ENCODE data around the gene CYSRT1.

Gene CYSRT1

GRCh38 chr9:137198051-137198901, 26.7 kb upstream of the CYSRT1 start:
- Histone ChIP-seq H3K4me1 (peaks cover 12% of the 10 kb centered on the region), H3K9me3 (no peaks in the 10 kb centered on the region), H3K27me3 (no peaks in the 10 kb centered on the region)

GRCh38 chr9:137198902-137199283, 26.1 kb upstream of the CYSRT1 start:
- DNase-seq = no peak
- no peaks in the 10 kb centered on the region for H3K27me3 ChIP-seq
- H3K4me3 ChIP-seq (ENCODE audit: low read depth, low read length) = no peak overlapping the region
- no peaks in the 10 kb centered on the region; the same call in 1 of the 2 replicates for H3K36me3 ChIP-seq
- H3K9me3 ChIP-seq = no peaks in the 10 kb centered on the region
- peaks cover 12% of the 10 kb centered on the region for H3K4me1 ChIP-seq
- TF ChIP-seq CTCF (IDR thresholded peaks at IDR 0.05; ENCODE audit: low read depth, low read length) = no peak

More at GRCh38 chr9:137198051-137198901, 26.7 kb upstream of the CYSRT1 start:
- Histone ChIP-seq H3K4me3 (ENCODE audit: low read depth, low read length) (no peak overlapping the region), H3K36me3 (no peaks in the 10 kb centered on the region; the same call in 1 of the 2 replicates)
- no peak for DNase-seq
- no peak for TF ChIP-seq CTCF (IDR thresholded peaks at IDR 0.05; ENCODE audit: low read depth, low read length)

GRCh38 chr9:137199411-137200121, 25.4 kb upstream of the CYSRT1 start:
- peaks cover 12% of the 10 kb centered on the region for H3K4me1 ChIP-seq
- H3K9me3 ChIP-seq = no peaks in the 10 kb centered on the region
- H3K4me3 ChIP-seq (ENCODE audit: low read depth, low read length) = peak overlapping the region; percentile 48
- no peaks in the 10 kb centered on the region for H3K27me3 ChIP-seq
- H3K36me3 ChIP-seq = no peaks in the 10 kb centered on the region; the same call in 1 of the 2 replicates
- no peak for TF ChIP-seq CTCF (IDR thresholded peaks at IDR 0.05; ENCODE audit: low read depth, low read length)
- no peak for DNase-seq

- peaks cover 9% of the 10 kb centered on the region for H3K4me1 ChIP-seq
- no peak for TF ChIP-seq CTCF (IDR thresholded peaks at IDR 0.05; ENCODE audit: low read depth, low read length)
- H3K4me3 ChIP-seq (ENCODE audit: low read depth, low read length) = peak within 1 kb of the TSS; percentile 74
- DNase-seq = peak; percentile 100
- no peaks in the 10 kb centered on the region for H3K9me3 ChIP-seq
- no peaks in the 10 kb centered on the region for H3K27me3 ChIP-seq
- H3K36me3 ChIP-seq = no peaks in the 10 kb centered on the region; the same call in 1 of the 2 replicates
Measured at GRCh38 chr9:137200311-137201204, 24.4 kb upstream of the CYSRT1 start, which contains the start of gene TPRN. Gene TPRN, minus strand, starts transcription at chr9:137200741. Its CDS starts 30 bp downstream, at chr9:137200711.

GRCh38 chr9:137201205-137201868, 23.6 kb upstream of the CYSRT1 start:
- no peaks in the 10 kb centered on the region for H3K9me3 ChIP-seq
- H3K27me3 ChIP-seq = no peaks in the 10 kb centered on the region
- H3K36me3 ChIP-seq = no peaks in the 10 kb centered on the region
- DNase-seq = no peak
- peaks cover 9% of the 10 kb centered on the region for H3K4me1 ChIP-seq
- TF ChIP-seq CTCF (IDR thresholded peaks at IDR 0.05; ENCODE audit: low read depth, low read length) = no peak
- peak overlapping the region; percentile 74 for H3K4me3 ChIP-seq (ENCODE audit: low read depth, low read length)

Data from BE2C (cell line).